ENCODE measurements around the gene ZMYND15.
A peak's percentile ranks its signal among the peaks of the same experiment; 100 is the strongest.
"Not testable (repeated sequence)": the region's sequence is repeated elsewhere in the genome, so short reads cannot be mapped to it uniquely, and the experiment has no call there.

ZMYND15 gene

DNA sequence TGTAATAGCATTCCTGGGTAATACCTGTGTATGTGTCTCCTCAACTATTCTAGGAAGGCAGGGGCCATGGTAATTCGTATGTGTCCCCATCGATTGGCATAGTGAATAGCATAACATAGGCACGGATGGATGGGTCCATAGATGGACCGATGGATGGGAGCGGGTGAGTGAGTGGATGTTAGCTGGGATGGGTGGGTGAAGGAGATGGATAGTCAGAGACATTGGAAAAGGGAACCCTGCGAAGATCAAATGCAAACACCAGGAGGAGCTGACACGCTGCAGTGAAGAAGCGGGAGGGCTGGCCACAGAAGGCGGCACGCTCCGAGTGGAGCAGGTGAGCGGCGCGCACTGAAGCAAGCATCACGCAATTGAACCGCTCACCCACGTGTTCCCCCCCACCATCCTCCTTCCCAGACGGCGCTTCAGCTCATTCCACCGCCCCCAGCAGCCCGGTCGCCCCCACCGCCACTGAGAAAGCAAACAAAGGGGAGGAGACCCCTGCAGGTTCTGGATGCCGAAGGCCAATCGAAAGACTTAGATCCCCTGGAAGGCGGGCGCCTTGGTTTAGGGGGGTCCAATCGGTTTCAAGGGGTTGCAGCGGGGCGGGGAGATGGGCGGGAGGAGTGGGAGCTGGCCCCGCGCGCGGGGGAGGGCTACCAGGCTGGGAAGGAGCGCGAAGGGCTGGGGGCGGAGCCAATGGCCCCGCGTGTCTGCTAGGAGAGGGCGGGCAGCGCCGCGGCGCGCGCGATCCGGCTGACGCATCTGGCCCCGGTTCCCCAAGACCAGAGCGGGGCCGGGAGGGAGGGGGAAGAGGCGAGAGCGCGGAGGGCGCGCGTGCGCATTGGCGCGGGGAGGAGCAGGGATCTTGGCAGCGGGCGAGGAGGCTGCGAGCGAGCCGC is 29.6 kb upstream of the ZMYND15 start, which contains the start of gene ARRB2:
TSS of gene ARRB2 (plus strand) at position 839 of the 899 bp plus-strand sequence. CDS start 90 bp downstream, outside the sequence.
- H3K9me3 ChIP-seq = no peaks in the 10 kb centered on the region
- peaks cover 19% of the 10 kb centered on the region for H3K36me3 ChIP-seq
- H3K4me3 ChIP-seq (ENCODE audit: low read depth in 1 of 2, low read length in 1 of 2) = peak within 1 kb of the TSS; percentile 86 to 91
- TF ChIP-seq, protein P1, sequence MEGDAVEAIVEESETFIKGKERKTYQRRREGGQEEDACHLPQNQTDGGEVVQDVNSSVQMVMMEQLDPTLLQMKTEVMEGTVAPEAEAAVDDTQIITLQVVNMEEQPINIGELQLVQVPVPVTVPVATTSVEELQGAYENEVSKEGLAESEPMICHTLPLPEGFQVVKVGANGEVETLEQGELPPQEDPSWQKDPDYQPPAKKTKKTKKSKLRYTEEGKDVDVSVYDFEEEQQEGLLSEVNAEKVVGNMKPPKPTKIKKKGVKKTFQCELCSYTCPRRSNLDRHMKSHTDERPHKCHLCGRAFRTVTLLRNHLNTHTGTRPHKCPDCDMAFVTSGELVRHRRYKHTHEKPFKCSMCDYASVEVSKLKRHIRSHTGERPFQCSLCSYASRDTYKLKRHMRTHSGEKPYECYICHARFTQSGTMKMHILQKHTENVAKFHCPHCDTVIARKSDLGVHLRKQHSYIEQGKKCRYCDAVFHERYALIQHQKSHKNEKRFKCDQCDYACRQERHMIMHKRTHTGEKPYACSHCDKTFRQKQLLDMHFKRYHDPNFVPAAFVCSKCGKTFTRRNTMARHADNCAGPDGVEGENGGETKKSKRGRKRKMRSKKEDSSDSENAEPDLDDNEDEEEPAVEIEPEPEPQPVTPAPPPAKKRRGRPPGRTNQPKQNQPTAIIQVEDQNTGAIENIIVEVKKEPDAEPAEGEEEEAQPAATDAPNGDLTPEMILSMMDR (IDR thresholded peaks at IDR 0.05) = peak; percentile 85
- H3K4me1 ChIP-seq (ENCODE audit: control insufficient read depth in 1 of 2, insufficient read depth in 1 of 2, low read depth in 1 of 2, low read length in 1 of 2) = peaks cover 45 to 52% of the 10 kb centered on the region in 2 experiments
- H3K27me3 ChIP-seq = no peaks in the 10 kb centered on the region
- H3K27ac ChIP-seq = peak within 1 kb of the TSS; percentile 100

DNA sequence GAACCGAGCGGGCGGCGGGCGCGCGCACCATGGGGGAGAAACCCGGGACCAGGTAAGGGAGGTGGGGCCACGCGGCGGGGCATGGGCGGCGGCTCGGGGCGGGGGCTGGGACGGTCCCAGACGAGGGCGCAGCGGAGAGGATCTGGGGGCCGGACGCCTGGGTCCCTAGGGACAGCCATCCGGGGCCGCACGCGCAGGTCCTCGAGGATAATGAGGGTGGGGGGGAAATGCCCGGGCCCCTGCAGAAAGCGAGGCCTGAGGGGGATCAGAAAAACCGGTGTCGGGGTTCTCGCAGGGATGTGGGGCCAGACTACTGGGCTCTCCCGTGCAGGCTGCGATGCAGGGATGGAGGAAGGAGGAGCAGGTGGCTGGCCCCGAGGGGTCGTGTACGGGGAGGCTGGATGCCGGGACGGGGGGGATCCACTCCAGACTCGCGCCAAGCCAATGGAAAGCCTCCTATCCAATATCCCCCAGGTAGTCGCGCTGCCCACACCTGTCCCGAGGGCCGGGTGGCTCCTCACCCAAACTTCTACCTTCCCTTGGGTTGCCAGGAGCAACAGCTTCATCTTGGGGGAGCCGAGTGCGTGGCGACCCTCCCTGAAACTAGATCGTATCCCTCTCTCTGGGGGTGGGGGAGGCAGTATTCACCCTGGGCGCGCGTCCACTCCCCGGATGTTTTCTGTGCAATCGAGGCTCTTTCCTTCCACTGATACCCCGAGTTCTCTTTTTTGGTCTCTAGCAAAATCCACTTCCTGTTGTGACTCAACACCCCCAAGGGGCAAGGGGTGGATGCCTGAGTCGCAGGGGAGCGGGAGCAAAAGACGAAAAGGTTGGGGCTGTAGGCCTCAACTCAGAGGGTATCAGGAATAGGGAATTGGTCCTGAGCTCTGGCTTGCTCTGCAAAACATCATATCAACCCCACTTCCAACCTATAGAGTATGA is 28.7 kb upstream of the ZMYND15 start:
- peak overlapping the region; percentile 86 to 91 for H3K4me3 ChIP-seq (ENCODE audit: low read depth in 1 of 2, low read length in 1 of 2)
- TF ChIP-seq, protein P1 (IDR thresholded peaks at IDR 0.05) = no peak
- H3K9me3 ChIP-seq = no peaks in the 10 kb centered on the region
- H3K27me3 ChIP-seq = no peaks in the 10 kb centered on the region
- peaks cover 28% of the 10 kb centered on the region for H3K36me3 ChIP-seq
- peak overlapping the region; percentile 100 for H3K27ac ChIP-seq
- peaks cover 55 to 61% of the 10 kb centered on the region in 2 experiments for H3K4me1 ChIP-seq (ENCODE audit: control insufficient read depth in 1 of 2, insufficient read depth in 1 of 2, low read depth in 1 of 2, low read length in 1 of 2)

DNA sequence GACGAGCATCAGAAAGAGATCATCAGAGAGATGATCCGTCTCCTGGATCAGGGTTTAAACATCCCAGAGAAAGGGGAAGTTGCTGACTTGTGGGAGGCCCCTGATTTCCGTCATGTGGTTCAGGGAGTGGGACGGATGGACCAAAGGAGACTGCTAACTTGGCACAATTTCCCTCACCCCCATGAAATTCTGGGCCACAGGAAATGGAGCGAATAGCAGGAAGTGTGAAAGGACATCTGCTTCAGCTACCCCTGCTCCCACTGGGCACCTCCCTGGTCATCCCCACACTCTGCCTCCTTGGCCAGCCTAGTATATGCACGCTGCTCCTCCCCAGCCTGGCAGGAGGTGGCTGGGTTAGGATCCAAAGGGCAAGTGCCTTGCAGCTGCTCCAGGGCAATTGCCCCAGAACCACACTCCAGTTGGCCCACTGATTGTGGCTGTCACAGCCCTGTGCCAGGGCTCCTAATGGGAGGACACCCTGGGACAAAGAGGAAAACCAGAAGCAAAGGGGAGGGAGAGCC is 27.9 kb upstream of the ZMYND15 start:
- TF ChIP-seq, protein P1 (IDR thresholded peaks at IDR 0.05) = no peak
- H3K9me3 ChIP-seq = no peaks in the 10 kb centered on the region
- peak overlapping the region; percentile 86 to 91 for H3K4me3 ChIP-seq (ENCODE audit: low read depth in 1 of 2, low read length in 1 of 2)
- peaks cover 36% of the 10 kb centered on the region for H3K36me3 ChIP-seq
- no peaks in the 10 kb centered on the region for H3K27me3 ChIP-seq
- H3K4me1 ChIP-seq (ENCODE audit: control insufficient read depth in 1 of 2, insufficient read depth in 1 of 2, low read depth in 1 of 2, low read length in 1 of 2) = peaks cover 62 to 69% of the 10 kb centered on the region in 2 experiments
- H3K27ac ChIP-seq = peak overlapping the region; percentile 100

DNA sequence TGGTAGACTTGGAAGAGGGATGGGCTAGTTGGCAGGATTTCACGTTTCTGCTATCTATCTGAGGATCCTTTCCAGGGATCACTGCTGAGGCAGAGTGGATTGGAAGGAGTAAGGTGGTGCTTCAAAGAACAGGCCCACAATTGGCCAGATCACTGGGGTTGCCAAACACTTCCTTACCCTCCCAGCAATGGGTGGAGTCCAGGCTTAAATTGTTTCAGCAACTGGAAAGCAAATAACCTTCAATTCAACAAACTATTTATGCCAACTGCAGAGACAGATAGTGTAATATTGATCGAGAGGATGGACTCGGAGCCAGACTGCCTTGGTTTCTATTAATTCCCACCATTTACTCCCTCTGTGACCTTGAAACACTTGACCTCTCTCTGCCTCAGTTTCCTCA is 27.1 kb upstream of the ZMYND15 start:
- H3K9me3 ChIP-seq = no peaks in the 10 kb centered on the region
- TF ChIP-seq, protein P1 (IDR thresholded peaks at IDR 0.05) = no peak
- no peaks in the 10 kb centered on the region for H3K27me3 ChIP-seq
- peak overlapping the region; percentile 86 to 91 for H3K4me3 ChIP-seq (ENCODE audit: low read depth in 1 of 2, low read length in 1 of 2)
- peaks cover 44% of the 10 kb centered on the region for H3K36me3 ChIP-seq
- H3K27ac ChIP-seq = peak overlapping the region; percentile 100
- peaks cover 70 to 77% of the 10 kb centered on the region in 2 experiments for H3K4me1 ChIP-seq (ENCODE audit: control insufficient read depth in 1 of 2, insufficient read depth in 1 of 2, low read depth in 1 of 2, low read length in 1 of 2)

DNA sequence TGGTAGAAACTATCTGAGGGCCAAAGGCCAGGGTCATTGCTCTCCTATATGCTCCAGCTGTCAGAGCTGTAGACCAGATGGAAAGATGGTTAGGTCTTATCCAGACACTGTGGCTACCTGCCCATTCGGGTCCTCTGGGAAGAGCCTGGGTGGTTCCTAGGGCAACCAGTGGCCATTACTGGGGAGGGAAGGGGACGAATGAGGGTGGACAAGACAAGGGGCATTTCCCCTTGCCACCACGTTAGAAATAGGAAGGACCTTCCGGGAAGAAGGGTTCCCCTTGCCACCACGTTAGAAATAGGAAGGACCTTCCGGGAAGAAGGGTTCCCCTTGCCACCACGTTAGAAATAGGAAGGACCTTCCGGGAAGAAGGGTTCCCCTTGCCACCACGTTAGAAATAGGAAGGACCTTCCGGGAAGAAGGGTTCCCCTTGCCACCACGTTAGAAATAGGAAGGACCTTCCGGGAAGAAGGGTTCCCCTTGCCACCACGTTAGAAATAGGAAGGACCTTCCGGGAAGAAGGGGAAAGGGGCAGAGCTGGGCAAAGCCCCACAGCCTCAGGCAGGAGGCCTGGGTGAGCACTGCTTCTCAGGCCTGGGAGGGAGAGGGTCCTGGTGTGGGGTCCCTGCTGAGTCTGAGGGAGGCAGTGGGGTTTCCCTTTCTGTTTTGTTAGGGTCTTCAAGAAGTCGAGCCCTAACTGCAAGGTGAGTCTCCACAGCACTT is 25.1 kb upstream of the ZMYND15 start:
- H3K27ac ChIP-seq = peak overlapping the region; percentile 100
- H3K27me3 ChIP-seq, H3K9me3 ChIP-seq: not testable (repeated sequence)
- H3K4me3 ChIP-seq (ENCODE audit: low read depth in 1 of 2, low read length in 1 of 2) = peak overlapping the region; percentile 64 to 86
- peaks cover 89 to 92% of the 10 kb centered on the region in 2 experiments for H3K4me1 ChIP-seq (ENCODE audit: control insufficient read depth in 1 of 2, insufficient read depth in 1 of 2, low read depth in 1 of 2, low read length in 1 of 2)
- peaks cover 64% of the 10 kb centered on the region for H3K36me3 ChIP-seq

Measured in neutrophil (primary cell).